Upper lobe of left lung (tissue), 6 donors: Measurements from ENCODE around the gene MRPL16. TPM values are rescaled to one million over a fixed set of nuclear protein-coding genes. Genes with fewer than 3 reads are reported as not detected.

Experiments used
- ATAC-seq, 2 donors: fragments of 200-7000 bp; cut with Tn5 transposase; one replicate each; pipeline ENCODE4 v1.9.1; 2022; ENCODE audit warnings: mild to moderate bottlenecking in 2 of 2, moderate library complexity in 2 of 2; ENCODE audit not compliant: low FRiP score in 2 of 2
- DNase-seq, 2 donors: peaks; one replicate each; pipeline ENCODE4 v3.0.0-alpha.2; 2019 to 2020
- H3K27ac ChIP-seq, 4 donors: fragments of 200-600 bp; sonication (generic); one replicate each; pipeline ENCODE4 v1.5.1; 2016 to 2019
- H3K27me3 ChIP-seq, 4 donors: fragments of 200-600 bp; sonication (generic); one replicate each; pipeline ENCODE4 v1.5.1; 2017 to 2019
- H3K36me3 ChIP-seq, 4 donors: fragments of 200-600 bp; sonication (generic); one replicate each; pipeline ENCODE4 v1.5.1; 2016 to 2019
- H3K4me1 ChIP-seq, 4 donors: fragments of 200-600 bp; sonication (generic); one replicate each; pipeline ENCODE4 v1.5.1; 2018 to 2019
- H3K4me3 ChIP-seq, 4 donors: fragments of 200-600 bp; sonication (generic); one replicate each; pipeline ENCODE4 v1.5.1; 2017 to 2019; ENCODE audit warnings: mild to moderate bottlenecking in 2 of 4, moderate library complexity in 1 of 4
- H3K9me3 ChIP-seq, 4 donors: fragments of 200-600 bp; sonication (generic); one replicate each; pipeline ENCODE4 v1.5.1; 2018 to 2019
- EP300 ChIP-seq, 4 donors: sonication (generic); formaldehyde crosslinking; IDR thresholded peaks; one replicate each; pipeline ENCODE4 v1.5.1; 2017; ENCODE audit warnings: antibody characterized with exemption in 4 of 4, control low read depth in 2 of 4
- POLR2A ChIP-seq, 4 donors: fragments of 450-650 bp; IDR thresholded peaks; one replicate each; pipeline ENCODE4 v1.5.1; 2016 to 2017; ENCODE audit warnings: antibody characterized with exemption in 4 of 4, mild to moderate bottlenecking in 2 of 4
- POLR2AphosphoS5 ChIP-seq, 2 donors: sonication (generic); formaldehyde crosslinking; IDR thresholded peaks; one replicate each; pipeline ENCODE4 v1.5.1; 2017; ENCODE audit warnings: antibody characterized with exemption in 2 of 2
- WGBS, 2 donors: methylation state at CpG; one replicate each; pipeline ENCODE4 v1.1.5; 2017 to 2018; 5-methylcytosine and 5-hydroxymethylcytosine counted together
- total RNA-seq, 6 donors: library from RNA; depleted of rRNA in 4 of 6; stranded (reverse); fragments of >200 nt in 4 of 6; gene quantifications; one replicate each; pipeline versions ENCODE4 v1.1.0 to v1.2.1, GENCODE V29; 2016 to 2021
- TF ChIP-seq, protein P1 (sequence below), 6 experiments: fragments of 450-650 bp in 4 of 6; fragments of 200-600 bp in 2 of 6; sonication (generic) in 2 of 6; IDR thresholded peaks; one replicate each; pipeline ENCODE4 v1.5.1; 2016 to 2019; ENCODE audit warnings: antibody characterized with exemption in 6 of 6
- donor health status: DM: no; HTN: no; CAD: no; lungs with moderate emphysema.
- donor health status: DM: no; HTN: yes; CAD: no; lungs with severe emphysema.

MRPL16 gene
- total RNA-seq, 6 donors from 2014 or later = 15.9 to 40.0 (median 35.0) TPM

DNA sequence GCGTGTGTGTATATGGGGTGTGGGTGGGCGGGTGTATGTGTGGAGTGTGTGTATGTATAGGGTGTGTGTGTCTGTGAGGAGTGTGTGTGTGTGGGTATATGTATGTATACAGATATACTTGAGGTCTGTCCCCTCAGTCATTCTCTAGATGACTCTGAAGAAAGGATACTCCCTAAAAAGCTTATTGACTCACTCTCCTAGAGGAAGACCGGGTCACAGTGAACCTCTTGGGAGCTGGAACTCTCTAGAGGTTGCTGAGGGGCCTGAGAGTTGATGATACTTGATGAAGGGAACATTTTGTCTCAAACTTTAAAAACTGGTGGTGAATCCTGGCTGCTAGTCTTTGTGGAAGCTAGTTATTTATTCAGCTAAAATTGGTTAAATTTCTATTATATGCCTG lies 40.3 kb downstream of the MRPL16 start:
- Histone ChIP-seq H3K4me3 (no peak overlapping the region), H3K27me3 (no peaks in the 10 kb centered on the region), H3K4me1 (peaks cover 60 to 72% (median 66%) of the 10 kb centered on the region in 4 donors), H3K36me3 (peaks cover 5 to 18% (median 12%) of the 10 kb centered on the region in 4 donors), H3K9me3 (no peaks in the 10 kb centered on the region), H3K27ac (peak overlapping the region in 3 of 4 donors; percentile 76 to 86 (median 81))
- WGBS, 2 donors = 82 to 84% methylated on average over 3 of the region's 3 CpGs
- DNase-seq (no peak), ATAC-seq (no peak)
- TF ChIP-seq POLR2A (IDR thresholded peaks at IDR 0.05) (no peak), POLR2AphosphoS5 (IDR thresholded peaks at IDR 0.05) (no peak), EP300 (IDR thresholded peaks at IDR 0.05) (no peak)
- TF ChIP-seq, protein P1, sequence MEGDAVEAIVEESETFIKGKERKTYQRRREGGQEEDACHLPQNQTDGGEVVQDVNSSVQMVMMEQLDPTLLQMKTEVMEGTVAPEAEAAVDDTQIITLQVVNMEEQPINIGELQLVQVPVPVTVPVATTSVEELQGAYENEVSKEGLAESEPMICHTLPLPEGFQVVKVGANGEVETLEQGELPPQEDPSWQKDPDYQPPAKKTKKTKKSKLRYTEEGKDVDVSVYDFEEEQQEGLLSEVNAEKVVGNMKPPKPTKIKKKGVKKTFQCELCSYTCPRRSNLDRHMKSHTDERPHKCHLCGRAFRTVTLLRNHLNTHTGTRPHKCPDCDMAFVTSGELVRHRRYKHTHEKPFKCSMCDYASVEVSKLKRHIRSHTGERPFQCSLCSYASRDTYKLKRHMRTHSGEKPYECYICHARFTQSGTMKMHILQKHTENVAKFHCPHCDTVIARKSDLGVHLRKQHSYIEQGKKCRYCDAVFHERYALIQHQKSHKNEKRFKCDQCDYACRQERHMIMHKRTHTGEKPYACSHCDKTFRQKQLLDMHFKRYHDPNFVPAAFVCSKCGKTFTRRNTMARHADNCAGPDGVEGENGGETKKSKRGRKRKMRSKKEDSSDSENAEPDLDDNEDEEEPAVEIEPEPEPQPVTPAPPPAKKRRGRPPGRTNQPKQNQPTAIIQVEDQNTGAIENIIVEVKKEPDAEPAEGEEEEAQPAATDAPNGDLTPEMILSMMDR (IDR thresholded peaks at IDR 0.05) = no peak

GRCh38 chr11:59769828-59770227 lies 40.8 kb downstream of the MRPL16 start:
- Histone ChIP-seq H3K4me3 (no peak overlapping the region), H3K27ac (peak overlapping the region in 3 of 4 donors; percentile 1 to 81 (median 43)), H3K9me3 (no peaks in the 10 kb centered on the region), H3K4me1 (peaks cover 63 to 75% (median 70%) of the 10 kb centered on the region in 4 donors), H3K36me3 (peaks cover 3 to 15% (median 8%) of the 10 kb centered on the region in 4 donors), H3K27me3 (no peaks in the 10 kb centered on the region)
- 91 to 98% methylated on average over 4 of the region's 4 CpGs for WGBS, 2 donors
- TF ChIP-seq EP300 (IDR thresholded peaks at IDR 0.05) (no peak), POLR2A (IDR thresholded peaks at IDR 0.05) (no peak), POLR2AphosphoS5 (IDR thresholded peaks at IDR 0.05) (no peak)
- TF ChIP-seq, protein P1 (IDR thresholded peaks at IDR 0.05) = no peak
- ATAC-seq (peak in 1 of 2 donors; percentile 47), DNase-seq (no peak)

DNA sequence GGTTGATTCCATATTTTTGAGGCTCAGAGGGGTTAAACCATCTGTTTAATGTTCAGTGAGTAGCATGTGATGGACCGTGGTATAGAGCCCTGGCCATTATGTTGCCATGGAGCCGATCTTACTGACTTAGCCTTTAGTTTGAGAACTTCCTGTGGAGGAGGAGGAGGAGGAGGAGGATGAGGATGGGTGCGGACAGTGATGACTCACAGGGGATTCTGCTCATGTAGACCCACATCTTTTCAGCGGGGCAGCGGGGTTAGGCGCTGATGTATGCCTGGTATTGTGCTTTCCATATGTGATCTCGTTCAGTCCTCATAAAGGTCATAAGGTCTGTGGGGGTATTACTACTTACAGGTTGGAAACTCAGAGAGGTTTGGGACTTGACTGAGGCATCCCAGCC lies 41.5 kb downstream of the MRPL16 start:
- Histone ChIP-seq H3K4me1 (peaks cover 67 to 82% (median 71%) of the 10 kb centered on the region in 4 donors), H3K4me3 (no peak overlapping the region), H3K36me3 (peaks cover 0 to 8% (median 4%) of the 10 kb centered on the region in 4 donors), H3K9me3 (no peaks in the 10 kb centered on the region), H3K27me3 (no peaks in the 10 kb centered on the region), H3K27ac (peak overlapping the region in 1 of 4 donors; percentile 81)
- TF ChIP-seq POLR2A (IDR thresholded peaks at IDR 0.05) = no peak
- TF ChIP-seq, protein P1 (IDR thresholded peaks at IDR 0.05) = no peak
- no peak for TF ChIP-seq POLR2AphosphoS5 (IDR thresholded peaks at IDR 0.05)
- no peak for TF ChIP-seq EP300 (IDR thresholded peaks at IDR 0.05)
- no peak for ATAC-seq
- no peak for DNase-seq
- WGBS, 2 donors = 76 to 80% methylated on average over 7 of the region's 7 CpGs

DNA sequence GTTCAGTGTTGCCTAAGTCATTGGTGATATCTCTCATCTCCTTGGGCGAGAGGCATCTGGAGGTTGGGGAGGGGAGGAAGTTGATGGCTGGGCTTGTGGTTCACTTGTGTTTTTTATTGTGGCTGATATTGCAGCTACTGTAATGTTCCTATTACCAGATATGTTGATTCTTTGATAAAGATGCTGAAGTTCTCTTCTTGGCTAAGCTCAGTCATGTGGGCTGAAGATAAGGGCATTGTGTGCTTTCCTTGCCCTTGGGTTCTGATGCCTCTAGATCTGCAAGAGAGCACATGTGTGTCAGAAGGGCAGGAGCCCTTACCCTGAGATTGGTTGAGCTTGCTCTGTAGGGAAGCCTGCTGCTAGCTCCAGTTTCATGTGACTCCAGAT lies 43.4 kb downstream of the MRPL16 start:
- Histone ChIP-seq H3K4me3 (no peak overlapping the region), H3K27ac (peak overlapping the region in 2 of 4 donors; percentile 38 to 42), H3K27me3 (no peaks in the 10 kb centered on the region), H3K4me1 (peaks cover 67 to 86% (median 70%) of the 10 kb centered on the region in 4 donors), H3K9me3 (no peaks in the 10 kb centered on the region), H3K36me3 (no peaks in the 10 kb centered on the region)
- TF ChIP-seq EP300 (IDR thresholded peaks at IDR 0.05) (no peak), POLR2A (IDR thresholded peaks at IDR 0.05) (no peak), POLR2AphosphoS5 (IDR thresholded peaks at IDR 0.05) (no peak)
- TF ChIP-seq, protein P1 (IDR thresholded peaks at IDR 0.05) = no peak
- ATAC-seq = no peak
- no peak for DNase-seq
- WGBS, 2 donors = 46 to 73% methylated on average over 1 of the region's 1 CpG
